Erythroblast (primary cell): ENCODE measurements around the gene THRB.

Experiments
- GATA1 ChIP-seq: IDR thresholded peaks from 2 replicates; pipeline ENCODE4 v1.6.1; 2011; ENCODE audit warnings: low read depth, mild to moderate bottlenecking, control low read depth, low read length, moderate library complexity
- POLR2A ChIP-seq: IDR thresholded peaks from 2 replicates; pipeline ENCODE4 v1.6.1; 2011; ENCODE audit warnings: mild to moderate bottlenecking, low read length

DNA sequence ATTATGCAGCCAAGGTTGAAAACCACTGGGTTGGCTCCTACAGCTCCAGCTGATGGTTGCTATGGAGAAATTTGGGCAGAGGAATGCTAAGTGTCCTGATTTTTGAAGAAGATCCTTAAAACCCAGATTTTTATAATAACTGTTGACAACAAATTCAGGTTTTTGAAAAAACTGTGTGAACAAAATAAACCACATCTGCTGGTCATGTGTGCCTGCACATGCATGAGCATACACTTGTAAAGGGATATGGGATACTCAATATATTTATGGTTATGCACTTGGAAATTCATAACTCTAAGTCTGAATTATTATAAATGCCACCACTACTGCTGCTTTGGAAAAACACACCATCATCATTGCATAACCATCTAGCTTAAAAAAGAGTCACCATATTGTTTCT lies 133.7 kb downstream of the THRB start:
- TF ChIP-seq POLR2A (no peak), GATA1 (no peak)
